SK-N-SH (cell line): ENCODE measurements around the gene PTPN14. TPM values are rescaled to one million over a fixed set of nuclear protein-coding genes. Genes with fewer than 3 reads are reported as not detected.
"Not testable (repeated sequence)": the region's sequence is repeated elsewhere in the genome, so short reads cannot be mapped to it uniquely, and the experiment has no call there.

Source experiments
- CTCF ChIA-PET: fragments of 300-600, 350-600 bp; formaldehyde crosslinking; extraction: SDS; loops from one replicate; lab custom pipeline; 2021; lab: Yijun Ruan, JAX
- POLR2A ChIA-PET: fragments of 350-600 bp; sonication (Branson Sonifier 250); formaldehyde crosslinking; extraction: SDS; loops from one replicate; lab custom pipeline; 2020; ENCODE audit warnings: antibody characterized with exemption, inconsistent platforms; lab: Yijun Ruan, JAX
- DNase-seq: peaks from one replicate; pipeline ENCODE4 v3.0.0; 2012
- H2AFZ ChIP-seq: fragments of 200-600 bp; sonication (generic); 2 replicates; pipeline ENCODE4 v1.8.1; 2016; ENCODE audit warnings: antibody characterized with exemption, mild to moderate bottlenecking, low read depth
- H3F3A ChIP-seq: fragments of 200-600 bp; sonication (generic); replicated peaks from 2 replicates; pipeline ENCODE3; 2016; ENCODE audit warnings: antibody characterized with exemption, mild to moderate bottlenecking; ENCODE audit not compliant: insufficient read depth
- H3K27ac ChIP-seq, 2 experiments: fragments of 200-500 bp in 1 of 2; fragments of 200-600 bp in 1 of 2; sonication (Bioruptor generic) in 1 of 2; sonication (generic), shearing (Covaris generic) in 1 of 2; 2 replicates each; pipeline versions ENCODE4 v1.5.1 to v1.6.1; 2014 to 2016; ENCODE audit warnings: low read depth in 2 of 2, inconsistent platforms in 1 of 2, low read length in 1 of 2, mild to moderate bottlenecking in 1 of 2, mixed read lengths in 1 of 2
- H3K27me3 ChIP-seq: fragments of 200-600 bp; sonication (generic), shearing (Covaris generic); 2 replicates; pipeline ENCODE4 v1.6.1; 2016; ENCODE audit warnings: mixed run types; ENCODE audit not compliant: insufficient read depth
- H3K36me3 ChIP-seq, 2 experiments: fragments of 200-500 bp in 1 of 2; fragments of 200-600 bp in 1 of 2; sonication (Bioruptor generic) in 1 of 2; sonication (generic) in 1 of 2; replicated peaks in 1 of 2; 2 replicates each; pipeline versions ENCODE3 to v1.5.1; 2014 to 2016; ENCODE audit warnings: low read length in 1 of 2, mild to moderate bottlenecking in 1 of 2; ENCODE audit not compliant: insufficient read depth in 2 of 2, control insufficient read depth in 1 of 2
- H3K4me1 ChIP-seq, 2 experiments: fragments of 200-500 bp in 1 of 2; fragments of 200-600 bp in 1 of 2; sonication (Bioruptor generic) in 1 of 2; sonication (generic), shearing (Covaris generic) in 1 of 2; 2 replicates each; pipeline versions ENCODE4 v1.5.1 to v1.6.1; 2014 to 2016; ENCODE audit warnings: low read depth in 1 of 2, low read length in 1 of 2, mixed run types in 1 of 2; ENCODE audit not compliant: insufficient read depth in 2 of 2, control insufficient read depth in 1 of 2
- H3K4me2 ChIP-seq: fragments of 200-600 bp; sonication (generic), shearing (Covaris generic); 2 replicates; pipeline ENCODE4 v1.6.1; 2017; ENCODE audit warnings: mixed run types
- H3K4me3 ChIP-seq, 2 experiments: fragments of 200-500 bp in 1 of 2; fragments of 200-600 bp in 1 of 2; sonication (Bioruptor generic) in 1 of 2; sonication (generic), shearing (Covaris generic) in 1 of 2; 2 replicates each; pipeline versions ENCODE4 v1.5.1 to v1.8.1; 2014 to 2016; ENCODE audit warnings: low read depth in 2 of 2, inconsistent platforms in 1 of 2, low read length in 1 of 2, mild to moderate bottlenecking in 1 of 2, mixed read lengths in 1 of 2, moderate library complexity in 1 of 2
- H3K79me2 ChIP-seq: fragments of 200-600 bp; sonication (generic); 2 replicates; pipeline ENCODE4 v1.8.1; 2017; ENCODE audit warnings: mild to moderate bottlenecking; ENCODE audit not compliant: insufficient read depth
- H3K9ac ChIP-seq: fragments of 200-600 bp; sonication (generic); 2 replicates; pipeline ENCODE4 v1.6.1; 2017; ENCODE audit warnings: mixed run types
- H3K9me2 ChIP-seq: fragments of 200-600 bp; sonication (generic); 2 replicates; pipeline ENCODE4 v1.6.1; 2017; ENCODE audit warnings: mixed run types
- H3K9me3 ChIP-seq: fragments of 200-600 bp; sonication (generic); 2 replicates; pipeline ENCODE4 v1.6.1; 2017; ENCODE audit warnings: mixed run types, mild to moderate bottlenecking, moderate library complexity
- H4K20me1 ChIP-seq: fragments of 200-600 bp; sonication (generic); 2 replicates; pipeline ENCODE4 v1.6.1; 2017; ENCODE audit warnings: mild to moderate bottlenecking, mixed run types; ENCODE audit not compliant: insufficient read depth
- CTCF ChIP-seq: fragments of 200-600 bp; sonication (generic); IDR thresholded peaks from 2 replicates; pipeline ENCODE4 v1.6.1; 2017; ENCODE audit warnings: antibody characterized with exemption, mild to moderate bottlenecking, moderate library complexity
- ELF1 ChIP-seq: IDR thresholded peaks from 2 replicates; pipeline ENCODE4 v1.4.0; 2012
- EP300 ChIP-seq, 2 experiments: IDR thresholded peaks; 2 replicates each; pipeline versions ENCODE4 v1.4.0 to v1.6.1; 2012; ENCODE audit warnings: borderline replicate concordance in 1 of 2, low read depth in 1 of 2, low read length in 1 of 2
- FOSL2 ChIP-seq: IDR thresholded peaks from 2 replicates; pipeline ENCODE4 v1.4.0; 2012; ENCODE audit warnings: low read depth, mild to moderate bottlenecking, moderate library complexity, borderline replicate concordance
- FOXJ3 ChIP-seq: sonication (generic); formaldehyde crosslinking; IDR thresholded peaks from 2 replicates; pipeline ENCODE4 v1.5.1; 2020; ENCODE audit warnings: mild to moderate bottlenecking, missing genetic modification reagents
- GABPA ChIP-seq: IDR thresholded peaks from 2 replicates; pipeline ENCODE4 v1.4.0; 2012; ENCODE audit warnings: low read depth, mild to moderate bottlenecking
- GATA2 ChIP-seq: sonication (generic); formaldehyde crosslinking; IDR thresholded peaks from 2 replicates; pipeline ENCODE4 v1.5.0; 2020; ENCODE audit warnings: mild to moderate bottlenecking, missing genetic modification reagents
- JUND ChIP-seq: IDR thresholded peaks from 2 replicates; pipeline ENCODE4 v1.4.0; 2012
- MEF2A ChIP-seq: IDR thresholded peaks from 2 replicates; pipeline ENCODE4 v1.4.0; 2012; ENCODE audit warnings: low read depth, borderline replicate concordance
- RCOR1 ChIP-seq: fragments of 150-350 bp; IDR thresholded peaks from 2 replicates; pipeline ENCODE4 v1.6.1; 2017; ENCODE audit warnings: antibody characterized with exemption, low read length
- RFX5 ChIP-seq: IDR thresholded peaks from 2 replicates; pipeline ENCODE4 v1.6.1; 2012; ENCODE audit warnings: mild to moderate bottlenecking, improper control_type of control experiment, low read length
- RXRA ChIP-seq: IDR thresholded peaks from 2 replicates; pipeline ENCODE4 v1.4.0; 2012; ENCODE audit warnings: low read depth, mild to moderate bottlenecking, borderline replicate concordance
- SIN3A ChIP-seq: IDR thresholded peaks from 2 replicates; pipeline ENCODE4 v1.6.1; 2012; ENCODE audit warnings: low read depth, mild to moderate bottlenecking, low read length, moderate library complexity, borderline replicate concordance
- SMC3 ChIP-seq: IDR thresholded peaks from 2 replicates; pipeline ENCODE4 v1.6.1; 2012; ENCODE audit warnings: low read depth, low read length, improper control_type of control experiment
- TEAD4 ChIP-seq: IDR thresholded peaks from 2 replicates; pipeline ENCODE4 v1.4.0; 2012; ENCODE audit warnings: mild to moderate bottlenecking, borderline replicate concordance; ENCODE audit not compliant: insufficient read depth
- YY1 ChIP-seq: IDR thresholded peaks from 2 replicates; pipeline ENCODE4 v1.4.0; 2012; ENCODE audit warnings: low read depth, mild to moderate bottlenecking
- WGBS: methylation state at CpG from one replicate; pipeline ENCODE4 v1.1.6; 2017; ENCODE audit warnings: low lambda C conversion rate; 5-methylcytosine and 5-hydroxymethylcytosine counted together
- polyA plus RNA-seq, 3 experiments: library from polyadenylated mRNA; depleted of rRNA; stranded (reverse); fragments of >200 nt; gene quantifications; 2 replicates each; pipeline ENCODE4 v1.2.3, GENCODE V29; 2012
- TF ChIP-seq, protein P1 (sequence below): IDR thresholded peaks from 2 replicates; pipeline ENCODE4; 2012
- TF ChIP-seq, protein P2 (sequence below): IDR thresholded peaks from 2 replicates; pipeline ENCODE4 v1.4.0; 2012; ENCODE audit warnings: low read depth, borderline replicate concordance

The PTPN14 gene
- polyA plus RNA-seq, 1 of the 3 experiments (the other 2 are of a cell fraction) = 12.8 TPM

GRCh38 chr1:214581785-214582184 is 30.4 kb upstream of the PTPN14 start (continued):
- peak; percentile 84 for TF ChIP-seq RXRA
- 0 out of 2 replicates have a peak, but pooled peaks have one; percentile 12 for TF ChIP-seq GABPA
- 0 out of 2 replicates have a peak, but pooled peaks have one; percentile 10 for TF ChIP-seq YY1
- TF ChIP-seq GATA2 (CRISPR knock-in tag) = no peak
- TF ChIP-seq ELF1 = peak; percentile 46; the same call in 1 of the 2 replicates
- TF ChIP-seq MEF2A = 0 out of 2 replicates have a peak, but pooled peaks have one; percentile 14
- TF ChIP-seq FOSL2 = peak; percentile 95
- TF ChIP-seq, protein P1, sequence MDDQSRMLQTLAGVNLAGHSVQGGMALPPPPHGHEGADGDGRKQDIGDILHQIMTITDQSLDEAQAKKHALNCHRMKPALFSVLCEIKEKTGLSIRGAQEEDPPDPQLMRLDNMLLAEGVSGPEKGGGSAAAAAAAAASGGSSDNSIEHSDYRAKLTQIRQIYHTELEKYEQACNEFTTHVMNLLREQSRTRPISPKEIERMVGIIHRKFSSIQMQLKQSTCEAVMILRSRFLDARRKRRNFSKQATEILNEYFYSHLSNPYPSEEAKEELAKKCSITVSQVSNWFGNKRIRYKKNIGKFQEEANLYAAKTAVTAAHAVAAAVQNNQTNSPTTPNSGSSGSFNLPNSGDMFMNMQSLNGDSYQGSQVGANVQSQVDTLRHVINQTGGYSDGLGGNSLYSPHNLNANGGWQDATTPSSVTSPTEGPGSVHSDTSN = peak; percentile 95
- no peak for TF ChIP-seq SMC3
- peak; percentile 88 for TF ChIP-seq TEAD4

- POLR2A ChIA-PET = no interaction called here
- Histone ChIP-seq H3K27me3 (no peaks in the 10 kb centered on the region), H3F3A (peaks cover 39% of the 10 kb centered on the region), H3K9me3 (peaks cover 9% of the 10 kb centered on the region; the same call in 1 of the 2 replicates), H3K27ac (no peak overlapping the region), H3K4me1 (peaks cover 3 to 30% of the 10 kb centered on the region in 2 experiments), H3K9ac (no peak overlapping the region), H2AFZ (no peak overlapping the region), H3K4me3 (no peak overlapping the region), H3K36me3 (no peaks in the 10 kb centered on the region), H3K79me2 (no peaks in the 10 kb centered on the region), H4K20me1 (no peaks in the 10 kb centered on the region), H3K9me2 (no peaks in the 10 kb centered on the region), H3K4me2 (no peak overlapping the region)
- TF ChIP-seq GABPA (no peak), EP300 (IDR thresholded peaks at IDR 0.05; ENCODE audit: borderline replicate concordance in 1 of 2, low read depth in 1 of 2, low read length in 1 of 2) (no peak), JUND (no peak), FOXJ3 (CRISPR knock-in tag) (no peak), ELF1 (no peak), SIN3A (no peak), GATA2 (CRISPR knock-in tag) (no peak), SMC3 (no peak), MEF2A (no peak), RXRA (no peak), RFX5 (no peak), CTCF (no peak), RCOR1 (no peak)
- TF ChIP-seq, protein P1 = no peak
- TF ChIP-seq, protein P2, sequence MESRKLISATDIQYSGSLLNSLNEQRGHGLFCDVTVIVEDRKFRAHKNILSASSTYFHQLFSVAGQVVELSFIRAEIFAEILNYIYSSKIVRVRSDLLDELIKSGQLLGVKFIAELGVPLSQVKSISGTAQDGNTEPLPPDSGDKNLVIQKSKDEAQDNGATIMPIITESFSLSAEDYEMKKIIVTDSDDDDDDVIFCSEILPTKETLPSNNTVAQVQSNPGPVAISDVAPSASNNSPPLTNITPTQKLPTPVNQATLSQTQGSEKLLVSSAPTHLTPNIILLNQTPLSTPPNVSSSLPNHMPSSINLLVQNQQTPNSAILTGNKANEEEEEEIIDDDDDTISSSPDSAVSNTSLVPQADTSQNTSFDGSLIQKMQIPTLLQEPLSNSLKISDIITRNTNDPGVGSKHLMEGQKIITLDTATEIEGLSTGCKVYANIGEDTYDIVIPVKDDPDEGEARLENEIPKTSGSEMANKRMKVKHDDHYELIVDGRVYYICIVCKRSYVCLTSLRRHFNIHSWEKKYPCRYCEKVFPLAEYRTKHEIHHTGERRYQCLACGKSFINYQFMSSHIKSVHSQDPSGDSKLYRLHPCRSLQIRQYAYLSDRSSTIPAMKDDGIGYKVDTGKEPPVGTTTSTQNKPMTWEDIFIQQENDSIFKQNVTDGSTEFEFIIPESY = no peak
- no peak for DNase-seq
- CTCF ChIA-PET = interaction anchor here (1.1 to 18.6 kb wide), 4 partner anchors 10 to 359 kb away, joined by 3 to 323 read pairs (median 10); no protein-coding TSS in a partner anchor
Measured at GRCh38 chr1:214579183-214579582, 27.8 kb upstream of the PTPN14 start.

DNA sequence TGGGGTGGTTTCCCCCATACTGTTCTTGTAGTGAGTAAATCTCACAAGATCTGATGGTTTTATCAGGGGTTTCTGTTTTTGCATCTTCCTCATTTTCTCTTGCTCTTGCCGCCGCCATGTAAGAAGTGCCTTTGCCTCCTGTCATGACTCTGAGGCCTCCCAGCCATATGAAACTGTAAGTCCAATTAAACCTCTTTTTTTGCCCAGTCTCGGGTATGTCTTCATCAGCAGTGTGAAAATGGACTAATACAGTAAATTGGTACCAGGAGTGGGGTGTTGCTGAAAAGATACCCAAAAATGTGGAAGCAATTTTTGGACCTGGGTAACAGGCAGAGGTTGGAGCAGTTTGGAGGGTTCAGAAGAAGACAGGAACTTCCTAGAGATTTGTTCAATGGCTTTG is 24.7 kb upstream of the PTPN14 start:
- WGBS = 64% methylated on average over 3 of the region's 3 CpGs
- H3K79me2 ChIP-seq, H4K20me1 ChIP-seq, DNase-seq, H3K4me1 ChIP-seq, POLR2A ChIA-PET, H3K9me2 ChIP-seq, H3K27me3 ChIP-seq, H3K27ac ChIP-seq, H2AFZ ChIP-seq, H3K4me2 ChIP-seq, H3K4me3 ChIP-seq, H3K9me3 ChIP-seq, H3K36me3 ChIP-seq, H3K9ac ChIP-seq: not testable (repeated sequence)
- peaks cover 12% of the 10 kb centered on the region for H3F3A ChIP-seq
- CTCF ChIA-PET = interaction anchor here (0.6 kb wide), 1 partner anchor 243 kb away, joined by 3 read pairs; no protein-coding TSS in a partner anchor
